K562 (cell line): ENCODE measurements around the gene ZMYM2. TPM values are rescaled to one million over a fixed set of nuclear protein-coding genes. Genes with fewer than 3 reads are reported as not detected.

ENCODE experiments used
- ATAC-seq: fragments of 200-7000 bp; cut with Tn5 transposase; 3 replicates; pipeline ENCODE4 v1.9.1; 2020; ENCODE audit warnings: moderate library complexity
- BruUV-seq: library from RNA; stranded (reverse); fragments of 400-500 nt; replicated peaks from 2 replicates; lab custom pipeline; 2021; lab: Mats Ljungman, UMichigan
- CTCF ChIA-PET: fragments of 300-600 bp; formaldehyde crosslinking; extraction: SDS; loops from one replicate; lab custom pipeline; 2021; ENCODE audit warnings: low intra/inter-chr PET ratio; lab: Yijun Ruan, JAX
- POLR2A ChIA-PET: fragments of 300-600, 350-650 bp; sonication (Branson Sonifier 250); formaldehyde crosslinking; extraction: SDS; loops from one replicate; lab custom pipeline; 2021; ENCODE audit warnings: antibody characterized with exemption, inconsistent platforms; lab: Yijun Ruan, JAX
- DNase-seq, 4 experiments: peaks; one replicate each; pipeline versions ENCODE4 v3.0.0 to v3.0.0-alpha.2; 2011 to 2018; ENCODE audit warnings: low spot score in 3 of 4, mixed read lengths in 3 of 4; ENCODE audit errors: extremely low read depth in 1 of 4
- FAIRE-seq: peaks from 2 replicates; lab custom pipeline; 2011; peaks lifted over from hg19 to GRCh38; lab: Jason Lieb, UNC
- H2AFZ ChIP-seq: 2 replicates; pipeline ENCODE4 v1.6.0; 2011; ENCODE audit warnings: low read depth, low read length, control low read depth, inconsistent platforms
- H3K27ac ChIP-seq: fragments of 200-600 bp; 3 replicates; pipeline ENCODE4 v1.8.0; 2011; ENCODE audit warnings: low read depth, mild to moderate bottlenecking, control low read depth, inconsistent platforms, low read length, moderate library complexity, mixed read lengths; ENCODE audit errors: extremely low read depth
- H3K27me3 ChIP-seq, 2 experiments: fragments of 300-600 bp in 1 of 2; 2 replicates in 1 of 2; 3 replicates in 1 of 2; pipeline versions ENCODE4 v1.6.0 to v1.8.0; 2011; ENCODE audit warnings: inconsistent platforms in 2 of 2, low read length in 2 of 2, mild to moderate bottlenecking in 1 of 2, mixed read lengths in 1 of 2, moderate library complexity in 1 of 2; ENCODE audit not compliant: control insufficient read depth in 2 of 2, insufficient read depth in 2 of 2
- H3K36me3 ChIP-seq: fragments of 300-600 bp; 3 replicates; pipeline ENCODE4 v1.8.0; 2011; ENCODE audit warnings: mild to moderate bottlenecking, low read length, inconsistent platforms; ENCODE audit not compliant: control insufficient read depth, insufficient read depth
- H3K4me1 ChIP-seq, 2 experiments: fragments of 200-600 bp in 1 of 2; replicated peaks in 1 of 2; 2 replicates in 1 of 2; 3 replicates in 1 of 2; pipeline versions ENCODE4 v1.5.1 to v1.8.0; 2011; ENCODE audit warnings: inconsistent platforms in 2 of 2, low read length in 2 of 2, mild to moderate bottlenecking in 1 of 2, mixed read lengths in 1 of 2, moderate library complexity in 1 of 2; ENCODE audit not compliant: control insufficient read depth in 2 of 2, insufficient read depth in 2 of 2
- H3K4me2 ChIP-seq: 2 replicates; pipeline ENCODE4 v1.6.1; 2011; ENCODE audit warnings: low read length, control low read depth, inconsistent platforms, mixed read lengths; ENCODE audit not compliant: insufficient read depth
- H3K4me3 ChIP-seq: fragments of 200-600 bp; sonication (generic), shearing (Covaris generic); 2 replicates; pipeline ENCODE4 v1.5.1; 2016; ENCODE audit warnings: control low read depth, inconsistent platforms
- H3K79me2 ChIP-seq: fragments of 200-600 bp; 3 replicates; pipeline ENCODE4 v1.8.0; 2011; ENCODE audit warnings: low read length, inconsistent platforms; ENCODE audit not compliant: control insufficient read depth, insufficient read depth
- H3K9ac ChIP-seq, 2 experiments: 2 replicates each; pipeline versions ENCODE4 v1.6.0 to v1.6.1; 2011; ENCODE audit warnings: low read depth in 2 of 2, low read length in 2 of 2, control low read depth in 1 of 2, inconsistent platforms in 1 of 2, mild to moderate bottlenecking in 1 of 2, mixed read lengths in 1 of 2; ENCODE audit not compliant: insufficient read depth in 1 of 2
- H3K9me1 ChIP-seq: one replicate; pipeline ENCODE4 v1.6.0; 2011; ENCODE audit warnings: inconsistent platforms, mild to moderate bottlenecking, low read length, moderate library complexity; ENCODE audit not compliant: control insufficient read depth, insufficient read depth
- H3K9me3 ChIP-seq: replicated peaks from 2 replicates; pipeline ENCODE4 v1.5.1; 2011; ENCODE audit warnings: low read depth, low read length, inconsistent platforms; ENCODE audit not compliant: control insufficient read depth, insufficient read depth
- H4K20me1 ChIP-seq: replicated peaks from 2 replicates; pipeline ENCODE4 v1.6.1; 2011; ENCODE audit warnings: low read length, inconsistent platforms, mixed read lengths; ENCODE audit not compliant: control insufficient read depth, insufficient read depth
- ARID1B ChIP-seq: fragments of 450-650 bp; IDR thresholded peaks from 2 replicates; pipeline ENCODE4 v1.6.1; 2016; ENCODE audit warnings: antibody characterized with exemption, mild to moderate bottlenecking, inconsistent platforms
- ATF7 ChIP-seq: fragments of 450-650 bp; IDR thresholded peaks from 2 replicates; pipeline ENCODE4 v1.7.1; 2014; ENCODE audit warnings: mild to moderate bottlenecking, moderate library complexity
- ELK1 ChIP-seq: sonication (generic); formaldehyde crosslinking; IDR thresholded peaks from 2 replicates; pipeline ENCODE4 v1.8.1; 2022; ENCODE audit warnings: missing genetic modification reagents
- ESRRB ChIP-seq: fragments of 250-450 bp; sonication (Bioruptor Pico); IDR thresholded peaks from 2 replicates; pipeline ENCODE4 v1.5.0; 2020; ENCODE audit warnings: mild to moderate bottlenecking, moderate library complexity, borderline replicate concordance
- IRF9 ChIP-seq: fragments of 450-650 bp; IDR thresholded peaks from 2 replicates; pipeline ENCODE4 v1.6.1; 2016; ENCODE audit warnings: missing biosample characterization, missing genetic modification characterization
- POU5F1 ChIP-seq: fragments of 150-350 bp; IDR thresholded peaks from 2 replicates; pipeline ENCODE4 v1.6.1; 2014; ENCODE audit warnings: borderline replicate concordance, low read length, low read depth, mild to moderate bottlenecking; ENCODE audit not compliant: partially characterized antibody
- RBM25 ChIP-seq: fragments of 200-400 bp; formaldehyde crosslinking; IDR thresholded peaks from 2 replicates; pipeline ENCODE4 v1.6.1; 2018; ENCODE audit warnings: low read length, low read depth, moderate library complexity; ENCODE audit not compliant: severe bottlenecking
- SMARCE1 ChIP-seq: fragments of 450-650 bp; IDR thresholded peaks from 2 replicates; pipeline ENCODE4 v1.7.1; 2016; ENCODE audit warnings: mild to moderate bottlenecking
- SNRNP70 ChIP-seq: fragments of 200-400 bp; formaldehyde crosslinking; optimal IDR thresholded peaks from 2 replicates; pipeline ENCODE3; 2017; ENCODE audit warnings: low read depth, low read length
- TBP ChIP-seq: optimal IDR thresholded peaks from 2 replicates; pipeline ENCODE3; 2011; ENCODE audit warnings: low read depth, low read length, improper control_type of control experiment
- ZBTB7A ChIP-seq: IDR thresholded peaks from 2 replicates; pipeline ENCODE4 v1.6.1; 2011; ENCODE audit warnings: low read depth, mild to moderate bottlenecking, low read length, moderate library complexity, borderline replicate concordance; ENCODE audit not compliant: control insufficient read depth
- ZFP36 ChIP-seq: fragments of 150-350 bp; IDR thresholded peaks from 2 replicates; pipeline ENCODE4 v1.6.1; 2018; ENCODE audit warnings: low read length, low read depth; ENCODE audit not compliant: partially characterized antibody
- ZNF24 ChIP-seq: fragments of 450-650 bp; IDR thresholded peaks from 2 replicates; pipeline ENCODE4 v1.6.1; 2016
- WGBS: fragments of 100-300 bp; shearing (Covaris generic); methylation state at CpG from one replicate; pipeline ENCODE4 v1.1.6; 2016; ENCODE audit warnings: low coverage, mixed read lengths; ENCODE audit not compliant: insufficient coverage; ENCODE audit errors: missing lambda C conversion rate; 5-methylcytosine and 5-hydroxymethylcytosine counted together
- in situ Hi-C: fragments of 300-500 bp; cut with MboI; formaldehyde crosslinking; loops from 4 replicates; pipeline ENCODE4 v1.15.0; 2018; ENCODE audit warnings: inconsistent platforms, mixed read lengths
- intact Hi-C: fragments of 100-400 bp; cut with micrococcal nuclease; formaldehyde crosslinking; loops from 2 replicates; pipeline ENCODE4 v1.14.2; 2022
- polyA plus RNA-seq, 8 experiments: library from polyadenylated mRNA; depleted of rRNA in 4 of 8; stranded (reverse) in 5 of 8; unstranded in 3 of 8; fragments of >200 nt; fragmentation: Nextera tagmentation in 2 of 8; fragmentation: Illumina TruSeq in 1 of 8; extraction: Ambion mirVana in 2 of 8; extraction: Trizol in 1 of 8; gene quantifications; 2 replicates each; pipeline versions ENCODE4 v1.2.1 to v1.2.3, GENCODE V29; 2011 to 2014; ENCODE audit warnings: inconsistent platforms in 1 of 8, missing spikeins in 1 of 8
- total RNA-seq, 7 experiments: library from RNA; depleted of rRNA in 6 of 7; stranded (reverse); fragments of >200 nt in 6 of 7; fragmentation: Illumina TruSeq in 2 of 7; extraction: Trizol in 2 of 7; gene quantifications; 2 replicates each; pipeline versions ENCODE4 v1.2.1 to v1.2.3, GENCODE V29; 2011 to 2021; ENCODE audit warnings: low replicate concordance in 1 of 7

ZMYM2 gene
- total and polyA plus RNA-seq, 9 of the 15 experiments (the other 6 are each of a cell fraction or from before 2014, with no cell fraction given) = 5.0 to 48.8 (median 26.8) TPM

- BruUV-seq = no TSS peak
- no peak overlapping the region for H2AFZ ChIP-seq
- H3K79me2 ChIP-seq = no peaks in the 10 kb centered on the region
- H3K4me3 ChIP-seq = no peak overlapping the region
- peaks cover 0 to 4% of the 10 kb centered on the region in 2 experiments; a peak in 1 of 5 replicates for H3K4me1 ChIP-seq
- TF ChIP-seq ZFP36 = no peak
- peak; percentile 53 for TF ChIP-seq ZNF24
- ChIA-PET POLR2A (interaction anchor here (0.7 to 1.2 kb wide), 3 partner anchors 8 to 15 kb away, joined by 3 to 5 read pairs (median 4); no protein-coding TSS in a partner anchor), CTCF (no interaction called here)
- ATAC-seq (no peak), FAIRE-seq (no peak), DNase-seq (no peak)
- peaks cover 0 to 6% of the 10 kb centered on the region in 2 experiments; a peak in 1 of 5 replicates for H3K27me3 ChIP-seq
- no peak overlapping the region for H3K9ac ChIP-seq
- intact Hi-C loops = no loop called here
- no peaks in the 10 kb centered on the region for H3K9me3 ChIP-seq
- in situ Hi-C loops = no loop called here
- H3K9me1 ChIP-seq = no peaks in the 10 kb centered on the region
- H4K20me1 ChIP-seq = no peaks in the 10 kb centered on the region
- H3K4me2 ChIP-seq = no peak overlapping the region
- 14% methylated on average over 9 of the region's 11 CpGs for WGBS
- no peaks in the 10 kb centered on the region for H3K36me3 ChIP-seq
- no peak overlapping the region for H3K27ac ChIP-seq
Measured at GRCh38 chr13:20131057-20131832, 172.7 kb downstream of the ZMYM2 start.

- Histone ChIP-seq H3K9me3 (no peaks in the 10 kb centered on the region), H4K20me1 (no peaks in the 10 kb centered on the region), H3K4me1 (peaks cover 0 to 10% of the 10 kb centered on the region in 2 experiments; a peak in 2 of 5 replicates), H3K27ac (no peak overlapping the region), H3K4me3 (no peak overlapping the region), H2AFZ (no peak overlapping the region), H3K27me3 (peaks cover 0 to 10% of the 10 kb centered on the region in 2 experiments; a peak in 1 of 5 replicates), H3K9ac (no peak overlapping the region), H3K9me1 (no peaks in the 10 kb centered on the region), H3K36me3 (no peaks in the 10 kb centered on the region), H3K4me2 (no peak overlapping the region), H3K79me2 (no peaks in the 10 kb centered on the region)
- BruUV-seq = no TSS peak
- no peak for DNase-seq
- ATAC-seq = no peak
- POLR2A ChIA-PET = interaction anchor here (0.7 to 1.2 kb wide), 4 partner anchors 9 to 14 kb away, joined by 3 to 5 read pairs (median 4); no protein-coding TSS in a partner anchor
- 9% methylated on average over 8 of the region's 10 CpGs for WGBS
- no peak for FAIRE-seq
- intact Hi-C loops (no loop called here), in situ Hi-C loops (no loop called here)
- CTCF ChIA-PET = no interaction called here
- TF ChIP-seq SNRNP70 = no peak
- TF ChIP-seq ARID1B = no peak
- TF ChIP-seq ESRRB (CRISPR knock-in tag) = no peak
- TF ChIP-seq SMARCE1 = no peak
- TF ChIP-seq IRF9 (tag) = no peak
- TF ChIP-seq ELK1 (CRISPR knock-in tag) = no peak
- no peak for TF ChIP-seq TBP
- no peak for TF ChIP-seq ZBTB7A
- TF ChIP-seq RBM25 = no peak
- no peak for TF ChIP-seq POU5F1
- TF ChIP-seq ATF7 = no peak
Measured at GRCh38 chr13:20132052-20132634, 173.6 kb downstream of the ZMYM2 start.
